ENCODE measurements around the gene UBR3.
A peak's percentile ranks its signal among the peaks of the same experiment; 100 is the strongest.
"Not testable (repeated sequence)": the region's sequence is repeated elsewhere in the genome, so short reads cannot be mapped to it uniquely, and the experiment has no call there.

Gene UBR3

GRCh38 chr2:169806586-169806985, 20.7 kb upstream of the UBR3 start:
- H3K4me1 ChIP-seq (ENCODE audit: control insufficient read depth, insufficient read depth, low read length), result no peaks in the 10 kb centered on the region
- no peak overlapping the region for H3K9ac ChIP-seq (ENCODE audit: low read length)
- no peaks in the 10 kb centered on the region for H3K27me3 ChIP-seq (ENCODE audit: control insufficient read depth, insufficient read depth, low read length)
- no peaks in the 10 kb centered on the region for H3K9me3 ChIP-seq (ENCODE audit: control insufficient read depth, low read length)
- H3K36me3 ChIP-seq (ENCODE audit: control insufficient read depth, insufficient read depth, low read length), result peaks cover 4% of the 10 kb centered on the region
- H3K4me3 ChIP-seq (ENCODE audit: low read length), result no peak overlapping the region

- Histone ChIP-seq H3K36me3 (ENCODE audit: control insufficient read depth, insufficient read depth, low read length) (peaks cover 4% of the 10 kb centered on the region), H3K4me1 (ENCODE audit: control insufficient read depth, insufficient read depth, low read length) (no peaks in the 10 kb centered on the region), H3K27me3 (ENCODE audit: control insufficient read depth, insufficient read depth, low read length) (no peaks in the 10 kb centered on the region), H3K9me3 (ENCODE audit: control insufficient read depth, low read length) (no peaks in the 10 kb centered on the region), H3K9ac (ENCODE audit: low read length) (no peak overlapping the region), H3K4me3 (ENCODE audit: low read length) (no peak overlapping the region)
Observed at GRCh38 chr2:169808221-169808620, 19.0 kb upstream of the UBR3 start.

- Histone ChIP-seq H3K27me3 (ENCODE audit: control insufficient read depth, insufficient read depth, low read length) (no peaks in the 10 kb centered on the region), H3K9me3 (ENCODE audit: control insufficient read depth, low read length) (no peaks in the 10 kb centered on the region), H3K4me1 (ENCODE audit: control insufficient read depth, insufficient read depth, low read length) (no peaks in the 10 kb centered on the region), H3K36me3 (ENCODE audit: control insufficient read depth, insufficient read depth, low read length) (no peaks in the 10 kb centered on the region), H3K9ac (ENCODE audit: low read length) (no peak overlapping the region), H3K4me3 (ENCODE audit: low read length) (no peak overlapping the region)
Observed at GRCh38 chr2:169815849-169816248, 11.4 kb upstream of the UBR3 start.

- H3K36me3 ChIP-seq (ENCODE audit: control insufficient read depth, insufficient read depth, low read length); H3K9ac ChIP-seq (ENCODE audit: low read length); H3K9me3 ChIP-seq (ENCODE audit: control insufficient read depth, low read length); H3K4me3 ChIP-seq (ENCODE audit: low read length); H3K27me3 ChIP-seq (ENCODE audit: control insufficient read depth, insufficient read depth, low read length); H3K4me1 ChIP-seq (ENCODE audit: control insufficient read depth, insufficient read depth, low read length): not testable (repeated sequence)
Observed at GRCh38 chr2:169816961-169817360, 10.3 kb upstream of the UBR3 start.

GRCh38 chr2:169817369-169817768, 9.9 kb upstream of the UBR3 start:
- not testable (repeated sequence) for H3K4me3 ChIP-seq (ENCODE audit: low read length); H3K36me3 ChIP-seq (ENCODE audit: control insufficient read depth, insufficient read depth, low read length); H3K9ac ChIP-seq (ENCODE audit: low read length); H3K27me3 ChIP-seq (ENCODE audit: control insufficient read depth, insufficient read depth, low read length); H3K9me3 ChIP-seq (ENCODE audit: control insufficient read depth, low read length); H3K4me1 ChIP-seq (ENCODE audit: control insufficient read depth, insufficient read depth, low read length)

- Histone ChIP-seq H3K27me3 (ENCODE audit: control insufficient read depth, insufficient read depth, low read length) (no peaks in the 10 kb centered on the region), H3K36me3 (ENCODE audit: control insufficient read depth, insufficient read depth, low read length) (no peaks in the 10 kb centered on the region), H3K9me3 (ENCODE audit: control insufficient read depth, low read length) (no peaks in the 10 kb centered on the region), H3K9ac (ENCODE audit: low read length) (no peak overlapping the region), H3K4me3 (ENCODE audit: low read length) (no peak overlapping the region), H3K4me1 (ENCODE audit: control insufficient read depth, insufficient read depth, low read length) (no peaks in the 10 kb centered on the region)
Observed at GRCh38 chr2:169818241-169818640, 9.0 kb upstream of the UBR3 start.

GRCh38 chr2:169819106-169819505, 8.1 kb upstream of the UBR3 start:
- Histone ChIP-seq H3K9me3 (ENCODE audit: control insufficient read depth, low read length) (no peaks in the 10 kb centered on the region), H3K36me3 (ENCODE audit: control insufficient read depth, insufficient read depth, low read length) (no peaks in the 10 kb centered on the region), H3K9ac (ENCODE audit: low read length) (no peak overlapping the region), H3K27me3 (ENCODE audit: control insufficient read depth, insufficient read depth, low read length) (no peaks in the 10 kb centered on the region), H3K4me1 (ENCODE audit: control insufficient read depth, insufficient read depth, low read length) (no peaks in the 10 kb centered on the region), H3K4me3 (ENCODE audit: low read length) (no peak overlapping the region)

- not testable (repeated sequence) for H3K36me3 ChIP-seq (ENCODE audit: control insufficient read depth, insufficient read depth, low read length); H3K9me3 ChIP-seq (ENCODE audit: control insufficient read depth, low read length); H3K27me3 ChIP-seq (ENCODE audit: control insufficient read depth, insufficient read depth, low read length); H3K4me1 ChIP-seq (ENCODE audit: control insufficient read depth, insufficient read depth, low read length); H3K4me3 ChIP-seq (ENCODE audit: low read length); H3K9ac ChIP-seq (ENCODE audit: low read length)
Observed at GRCh38 chr2:169820101-169820500, 7.2 kb upstream of the UBR3 start.

- Histone ChIP-seq H3K27me3 (ENCODE audit: control insufficient read depth, insufficient read depth, low read length) (no peaks in the 10 kb centered on the region), H3K9ac (ENCODE audit: low read length) (no peak overlapping the region), H3K36me3 (ENCODE audit: control insufficient read depth, insufficient read depth, low read length) (no peaks in the 10 kb centered on the region), H3K9me3 (ENCODE audit: control insufficient read depth, low read length) (no peaks in the 10 kb centered on the region), H3K4me1 (ENCODE audit: control insufficient read depth, insufficient read depth, low read length) (no peaks in the 10 kb centered on the region), H3K4me3 (ENCODE audit: low read length) (no peak overlapping the region)
Observed at GRCh38 chr2:169822036-169822435, 5.2 kb upstream of the UBR3 start.

GRCh38 chr2:169822785-169823392, 4.4 kb upstream of the UBR3 start:
- H3K4me1 ChIP-seq (ENCODE audit: control insufficient read depth, insufficient read depth, low read length), result no peaks in the 10 kb centered on the region
- no peaks in the 10 kb centered on the region for H3K27me3 ChIP-seq (ENCODE audit: control insufficient read depth, insufficient read depth, low read length)
- no peaks in the 10 kb centered on the region for H3K9me3 ChIP-seq (ENCODE audit: control insufficient read depth, low read length)
- H3K4me3 ChIP-seq (ENCODE audit: low read length), result no peak overlapping the region
- H3K9ac ChIP-seq (ENCODE audit: low read length), result no peak overlapping the region
- no peaks in the 10 kb centered on the region for H3K36me3 ChIP-seq (ENCODE audit: control insufficient read depth, insufficient read depth, low read length)

GRCh38 chr2:169823996-169824372, 3.3 kb upstream of the UBR3 start:
- Histone ChIP-seq H3K4me3 (ENCODE audit: low read length) (peak overlapping the region; percentile 84), H3K36me3 (ENCODE audit: control insufficient read depth, insufficient read depth, low read length) (no peaks in the 10 kb centered on the region), H3K9me3 (ENCODE audit: control insufficient read depth, low read length) (no peaks in the 10 kb centered on the region), H3K27me3 (ENCODE audit: control insufficient read depth, insufficient read depth, low read length) (no peaks in the 10 kb centered on the region), H3K9ac (ENCODE audit: low read length) (peak overlapping the region; percentile 85), H3K4me1 (ENCODE audit: control insufficient read depth, insufficient read depth, low read length) (no peaks in the 10 kb centered on the region)

GRCh38 chr2:169824373-169825333, 2.6 kb upstream of the UBR3 start, which contains the start of gene METTL5:
Gene METTL5 (minus strand): TSS chr2:169824905. CDS start chr2:169824597, 308 bp downstream.
- Histone ChIP-seq H3K36me3 (ENCODE audit: control insufficient read depth, insufficient read depth, low read length) (no peaks in the 10 kb centered on the region), H3K4me1 (ENCODE audit: control insufficient read depth, insufficient read depth, low read length) (no peaks in the 10 kb centered on the region), H3K27me3 (ENCODE audit: control insufficient read depth, insufficient read depth, low read length) (no peaks in the 10 kb centered on the region), H3K4me3 (ENCODE audit: low read length) (peak within 1 kb of the TSS; percentile 84), H3K9ac (ENCODE audit: low read length) (peak within 1 kb of the TSS; percentile 85), H3K9me3 (ENCODE audit: control insufficient read depth, low read length) (no peaks in the 10 kb centered on the region)
